Islet precursor cell (in vitro differentiated cells): Measurements from ENCODE around the gene GEMIN5.
A peak's percentile ranks its signal among the peaks of the same experiment; 100 is the strongest.
"Not testable (repeated sequence)": the region's sequence is repeated elsewhere in the genome, so short reads cannot be mapped to it uniquely, and the experiment has no call there.

Source experiments
- DNase-seq: peaks from one replicate; pipeline ENCODE4 v3.0.0-alpha.2; 2018

GEMIN5 gene

GRCh38 chr5:154937718-154938466 is at the start of gene GEMIN5:
Gene GEMIN5 (minus strand): TSS chr5:154938211. CDS start chr5:154938133, 78 bp downstream.
- peak; percentile 94 for DNase-seq

GRCh38 chr5:154986151-154986550 is 48.1 kb upstream of the GEMIN5 start:
- DNase-seq = no peak

- no peak for DNase-seq
Observed at GRCh38 chr5:154984946-154985516, 47.0 kb upstream of the GEMIN5 start.

GRCh38 chr5:154978294-154978693 is 40.3 kb upstream of the GEMIN5 start:
- not testable (repeated sequence) for DNase-seq

GRCh38 chr5:154977409-154977808 is 39.4 kb upstream of the GEMIN5 start:
- no peak for DNase-seq

- not testable (repeated sequence) for DNase-seq
Observed at GRCh38 chr5:154976082-154976481, 38.1 kb upstream of the GEMIN5 start.

GRCh38 chr5:154972476-154973080 is 34.6 kb upstream of the GEMIN5 start:
- peak; percentile 61 for DNase-seq

- no peak for DNase-seq
Observed at GRCh38 chr5:154971501-154971900, 33.5 kb upstream of the GEMIN5 start.

GRCh38 chr5:154970759-154971158 is 32.7 kb upstream of the GEMIN5 start:
- no peak for DNase-seq

- no peak for DNase-seq
Observed at GRCh38 chr5:154968953-154969352, 30.9 kb upstream of the GEMIN5 start.

- DNase-seq = no peak
Observed at GRCh38 chr5:154967421-154968024, 29.5 kb upstream of the GEMIN5 start.

- no peak for DNase-seq
Observed at GRCh38 chr5:154966874-154967273, 28.9 kb upstream of the GEMIN5 start.

- DNase-seq = no peak
Observed at GRCh38 chr5:154966081-154966841, 28.2 kb upstream of the GEMIN5 start.

- DNase-seq = no peak
Observed at GRCh38 chr5:154962494-154962893, 24.5 kb upstream of the GEMIN5 start.

- DNase-seq = no peak
Observed at GRCh38 chr5:154956712-154957111, 18.7 kb upstream of the GEMIN5 start.

GRCh38 chr5:154949781-154950180 is 11.8 kb upstream of the GEMIN5 start:
- no peak for DNase-seq

GRCh38 chr5:154948313-154948712 is 10.3 kb upstream of the GEMIN5 start:
- no peak for DNase-seq

GRCh38 chr5:154947778-154948177 is 9.8 kb upstream of the GEMIN5 start:
- no peak for DNase-seq

- DNase-seq = no peak
Observed at GRCh38 chr5:154945695-154946301, 7.8 kb upstream of the GEMIN5 start.

- DNase-seq = no peak
Observed at GRCh38 chr5:154944716-154945115, 6.7 kb upstream of the GEMIN5 start.

GRCh38 chr5:154943527-154943926 is 5.5 kb upstream of the GEMIN5 start:
- DNase-seq = no peak

GRCh38 chr5:154940772-154941620 is 3.0 kb upstream of the GEMIN5 start, which contains the start of gene MRPL22:
Gene MRPL22 (plus strand): TSS chr5:154941073. CDS start chr5:154941111, 38 bp downstream.
- peak; percentile 95 for DNase-seq
